Measurements from ENCODE around the gene WDR12. TPM values are rescaled to one million over a fixed set of nuclear protein-coding genes. Genes with fewer than 3 reads are reported as not detected.
"Not testable (repeated sequence)": the region's sequence is repeated elsewhere in the genome, so short reads cannot be mapped to it uniquely, and the experiment has no call there.

Gene WDR12
- polyA plus RNA-seq, 3 donors = 4.1 to 14.6 (median 6.5) TPM

DNA sequence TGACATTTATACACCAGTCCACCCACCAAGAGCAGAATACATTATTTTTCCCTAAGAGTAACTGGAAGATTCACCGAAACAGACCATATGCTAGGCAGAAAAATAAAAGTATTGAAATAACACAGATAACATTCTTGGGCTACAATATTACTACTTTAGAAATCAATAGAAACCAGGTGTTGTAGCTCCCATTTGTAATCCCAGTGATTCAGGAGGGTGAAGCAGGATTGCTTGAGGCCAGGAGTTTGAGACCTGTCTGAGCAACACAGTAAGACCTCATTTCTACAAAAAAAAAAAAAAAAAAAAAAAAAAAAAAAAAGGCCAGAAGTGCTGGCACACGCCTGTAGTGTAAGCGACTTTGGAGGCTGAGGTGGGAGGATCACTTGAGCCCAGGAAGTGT is 49.5 kb downstream of the WDR12 start:
- H3K27ac Mint-ChIP-seq = no peak overlapping the region
- H3K36me3 Mint-ChIP-seq = no peaks in the 10 kb centered on the region

DNA sequence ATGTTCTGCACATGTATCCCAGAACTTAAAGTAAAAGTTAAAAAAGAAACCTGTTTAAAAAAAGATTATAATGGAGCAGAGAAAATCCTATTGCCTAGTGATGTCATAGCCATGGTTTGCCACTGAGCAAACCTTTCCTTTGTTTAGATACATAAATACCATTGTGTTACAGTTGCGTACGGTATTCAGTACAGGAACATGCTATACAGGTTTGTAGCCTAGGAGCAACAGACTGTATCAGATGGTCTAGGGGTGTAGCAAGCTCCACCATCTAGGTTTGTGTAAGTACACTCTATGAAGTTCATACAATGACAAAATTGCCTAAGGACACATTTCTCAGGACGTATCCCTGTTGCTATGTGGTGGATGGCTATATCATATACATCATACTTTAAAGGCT is 52.9 kb downstream of the WDR12 start:
- H3K27me3 ChIP-seq (ENCODE audit: control insufficient read depth in 2 of 2, insufficient read depth in 2 of 2, low read length in 2 of 2) = no peaks in the 10 kb centered on the region
- no CpG with 5 or more reads among the region's 3 CpGs for WGBS (ENCODE audit: insufficient coverage)
- H2AFZ ChIP-seq (ENCODE audit: insufficient read depth, low read depth, low read length, poor library complexity, severe bottlenecking) = no peak overlapping the region
- peaks cover 0 to 2% of the 10 kb centered on the region in 2 donors for H3K9me3 ChIP-seq (replicated peaks in 1 of 2; ENCODE audit: control insufficient read depth in 1 of 2, insufficient read depth in 1 of 2, low read length in 2 of 2)
- Mint-ChIP-seq H3K27me3 (ENCODE audit: low read depth in 3 of 3) (peaks cover 0 to 1% (median 0%) of the 10 kb centered on the region in 3 donors), H3K4me3 (no peak overlapping the region), H3K9me3 (peaks cover 0 to 9% (median 5%) of the 10 kb centered on the region in 7 donors), H3K4me1 (peaks cover 6% of the 10 kb centered on the region), H3K36me3 (no peaks in the 10 kb centered on the region), H3K27ac (no peak overlapping the region)
- no peaks in the 10 kb centered on the region for H3K36me3 ChIP-seq (replicated peaks in 1 of 2; ENCODE audit: control insufficient read depth in 1 of 2, insufficient read depth in 2 of 2, low read length in 2 of 2)
- H3K4me2 ChIP-seq (replicated peaks; ENCODE audit: extremely low read depth, low read length, poor library complexity, severe bottlenecking) = no peak overlapping the region
- intact Hi-C loops (cut with micrococcal nuclease) = no loop called here
- H3K4me1 ChIP-seq (ENCODE audit: control insufficient read depth in 1 of 2, insufficient read depth in 2 of 2, low read length in 2 of 2) = no peaks in the 10 kb centered on the region
- H3K79me2 ChIP-seq (ENCODE audit: insufficient read depth, low read length) = no peaks in the 10 kb centered on the region
- TF ChIP-seq, protein P1, sequence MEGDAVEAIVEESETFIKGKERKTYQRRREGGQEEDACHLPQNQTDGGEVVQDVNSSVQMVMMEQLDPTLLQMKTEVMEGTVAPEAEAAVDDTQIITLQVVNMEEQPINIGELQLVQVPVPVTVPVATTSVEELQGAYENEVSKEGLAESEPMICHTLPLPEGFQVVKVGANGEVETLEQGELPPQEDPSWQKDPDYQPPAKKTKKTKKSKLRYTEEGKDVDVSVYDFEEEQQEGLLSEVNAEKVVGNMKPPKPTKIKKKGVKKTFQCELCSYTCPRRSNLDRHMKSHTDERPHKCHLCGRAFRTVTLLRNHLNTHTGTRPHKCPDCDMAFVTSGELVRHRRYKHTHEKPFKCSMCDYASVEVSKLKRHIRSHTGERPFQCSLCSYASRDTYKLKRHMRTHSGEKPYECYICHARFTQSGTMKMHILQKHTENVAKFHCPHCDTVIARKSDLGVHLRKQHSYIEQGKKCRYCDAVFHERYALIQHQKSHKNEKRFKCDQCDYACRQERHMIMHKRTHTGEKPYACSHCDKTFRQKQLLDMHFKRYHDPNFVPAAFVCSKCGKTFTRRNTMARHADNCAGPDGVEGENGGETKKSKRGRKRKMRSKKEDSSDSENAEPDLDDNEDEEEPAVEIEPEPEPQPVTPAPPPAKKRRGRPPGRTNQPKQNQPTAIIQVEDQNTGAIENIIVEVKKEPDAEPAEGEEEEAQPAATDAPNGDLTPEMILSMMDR (IDR thresholded peaks at IDR 0.05) = no peak
- no peak overlapping the region for H3K4me3 ChIP-seq (replicated peaks in 1 of 3; ENCODE audit: low read depth in 2 of 3, low read length in 3 of 3)
- no peak overlapping the region for H3K27ac ChIP-seq (ENCODE audit: low read depth in 1 of 2, low read length in 2 of 2)
- no peak for DNase-seq
- no peaks in the 10 kb centered on the region for H4K20me1 ChIP-seq (ENCODE audit: insufficient read depth, low read length)
- no peak overlapping the region for H3K9ac ChIP-seq (ENCODE audit: insufficient read depth, low read length, poor library complexity, severe bottlenecking)

More for the DNA sequence above, 49.5 kb downstream of the WDR12 start:
- no peak overlapping the region for H3K9ac ChIP-seq (ENCODE audit: insufficient read depth, low read length, poor library complexity, severe bottlenecking)
- no CpG with 5 or more reads among the region's 3 CpGs for WGBS (ENCODE audit: insufficient coverage)
- H3K4me3 ChIP-seq (replicated peaks in 1 of 3; ENCODE audit: low read depth in 2 of 3, low read length in 3 of 3) = no peak overlapping the region
- H2AFZ ChIP-seq (ENCODE audit: insufficient read depth, low read depth, low read length, poor library complexity, severe bottlenecking) = no peak overlapping the region
- intact Hi-C loops (cut with micrococcal nuclease) = no loop called here
- no peak overlapping the region for H3K27ac ChIP-seq (ENCODE audit: low read depth in 1 of 2, low read length in 2 of 2)
- no peaks in the 10 kb centered on the region for H4K20me1 ChIP-seq (ENCODE audit: insufficient read depth, low read length)
- Mint-ChIP-seq H3K4me3 (no peak overlapping the region), H3K9me3 (peaks cover 0 to 7% (median 4%) of the 10 kb centered on the region in 7 donors), H3K27me3 (ENCODE audit: low read depth in 3 of 3) (peaks cover 0 to 1% (median 0%) of the 10 kb centered on the region in 3 donors), H3K4me1 (no peaks in the 10 kb centered on the region)
- no peaks in the 10 kb centered on the region for H3K27me3 ChIP-seq (ENCODE audit: control insufficient read depth in 2 of 2, insufficient read depth in 2 of 2, low read length in 2 of 2)
- H3K79me2 ChIP-seq (ENCODE audit: insufficient read depth, low read length) = no peaks in the 10 kb centered on the region
- no peaks in the 10 kb centered on the region for H3K36me3 ChIP-seq (replicated peaks in 1 of 2; ENCODE audit: control insufficient read depth in 1 of 2, insufficient read depth in 2 of 2, low read length in 2 of 2)
- no peak for DNase-seq
- H3K4me2 ChIP-seq (replicated peaks; ENCODE audit: extremely low read depth, low read length, poor library complexity, severe bottlenecking) = no peak overlapping the region
- H3K9me3 ChIP-seq (replicated peaks in 1 of 2; ENCODE audit: control insufficient read depth in 1 of 2, insufficient read depth in 1 of 2, low read length in 2 of 2) = peaks cover 0 to 2% of the 10 kb centered on the region in 2 donors
- no peaks in the 10 kb centered on the region for H3K4me1 ChIP-seq (ENCODE audit: control insufficient read depth in 1 of 2, insufficient read depth in 2 of 2, low read length in 2 of 2)
- TF ChIP-seq, protein P1 (IDR thresholded peaks at IDR 0.05) = no peak

DNA sequence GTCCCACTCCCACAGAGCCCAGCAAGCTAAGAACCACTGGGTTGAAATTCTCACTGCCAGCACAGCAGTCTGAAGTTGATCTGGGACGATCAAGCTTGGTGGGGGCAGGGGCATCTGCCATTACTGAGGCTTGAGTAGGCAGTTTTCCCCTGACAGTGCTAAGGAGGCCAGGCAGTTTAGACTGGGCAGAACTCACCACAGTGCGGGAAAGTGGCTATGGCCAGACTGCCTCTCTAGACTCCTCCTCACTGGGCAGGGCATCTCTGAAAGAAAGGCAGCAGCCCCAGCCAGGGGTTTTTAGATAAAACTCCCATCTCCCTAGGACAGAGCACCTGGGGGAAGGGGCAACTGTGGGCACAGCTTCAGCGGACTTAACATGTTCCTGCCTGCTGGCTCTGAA is 62.1 kb downstream of the WDR12 start:
- H4K20me1 ChIP-seq (ENCODE audit: insufficient read depth, low read length); H3K9me3 Mint-ChIP-seq; H3K4me2 ChIP-seq (replicated peaks; ENCODE audit: extremely low read depth, low read length, poor library complexity, severe bottlenecking); H3K27me3 Mint-ChIP-seq (ENCODE audit: low read depth in 3 of 3); H3K27me3 ChIP-seq (ENCODE audit: control insufficient read depth in 2 of 2, insufficient read depth in 2 of 2, low read length in 2 of 2); H3K79me2 ChIP-seq (ENCODE audit: insufficient read depth, low read length); intact Hi-C loops (cut with micrococcal nuclease); H3K36me3 Mint-ChIP-seq; DNase-seq; H3K36me3 ChIP-seq (replicated peaks in 1 of 2; ENCODE audit: control insufficient read depth in 1 of 2, insufficient read depth in 2 of 2, low read length in 2 of 2); H3K9me3 ChIP-seq (replicated peaks in 1 of 2; ENCODE audit: control insufficient read depth in 1 of 2, insufficient read depth in 1 of 2, low read length in 2 of 2): not testable (repeated sequence)
- peaks cover 21 to 23% of the 10 kb centered on the region in 2 donors for H3K4me1 ChIP-seq (ENCODE audit: control insufficient read depth in 1 of 2, insufficient read depth in 2 of 2, low read length in 2 of 2)
- peak overlapping the region; percentile 40 for H3K9ac ChIP-seq (ENCODE audit: insufficient read depth, low read length, poor library complexity, severe bottlenecking)
- peak overlapping the region in 1 of 3 experiments; percentile 28 for H3K4me3 ChIP-seq (replicated peaks in 1 of 3; ENCODE audit: low read depth in 2 of 3, low read length in 3 of 3)
- peaks cover 25% of the 10 kb centered on the region for H3K4me1 Mint-ChIP-seq
- WGBS (ENCODE audit: insufficient coverage) = 88% methylated on average over 2 of the region's 3 CpGs
- H3K27ac Mint-ChIP-seq = peak overlapping the region in 5 of 7 donors; percentile 50 to 89 (median 85)
- H2AFZ ChIP-seq (ENCODE audit: insufficient read depth, low read depth, low read length, poor library complexity, severe bottlenecking) = peak overlapping the region; percentile 81
- H3K27ac ChIP-seq (ENCODE audit: low read depth in 1 of 2, low read length in 2 of 2) = peak overlapping the region; percentile 51 to 60
- H3K4me3 Mint-ChIP-seq = peak overlapping the region; percentile 54 to 62

Data from CD14-positive monocyte (primary cell).